Esophagus muscularis mucosa (tissue), 4 donors: ENCODE data around the gene DUSP7.

ENCODE experiments used
- EP300 ChIP-seq: sonication (generic); formaldehyde crosslinking; IDR thresholded peaks from one replicate; pipeline ENCODE4 v1.6.1; 2017; ENCODE audit warnings: antibody characterized with exemption
- POLR2A ChIP-seq: fragments of 450-650 bp; IDR thresholded peaks from one replicate; pipeline ENCODE4 v1.6.1; 2017; ENCODE audit warnings: antibody characterized with exemption, moderate library complexity, mild to moderate bottlenecking, low read depth
- TF ChIP-seq, protein P1 (sequence below), 3 experiments: fragments of 200-600 bp in 2 of 3; fragments of 450-650 bp in 1 of 3; sonication (generic) in 2 of 3; IDR thresholded peaks; one replicate each; pipeline ENCODE4 v1.5.1; 2017 to 2019; ENCODE audit warnings: antibody characterized with exemption in 3 of 3, mild to moderate bottlenecking in 2 of 3, moderate library complexity in 1 of 3

DNA sequence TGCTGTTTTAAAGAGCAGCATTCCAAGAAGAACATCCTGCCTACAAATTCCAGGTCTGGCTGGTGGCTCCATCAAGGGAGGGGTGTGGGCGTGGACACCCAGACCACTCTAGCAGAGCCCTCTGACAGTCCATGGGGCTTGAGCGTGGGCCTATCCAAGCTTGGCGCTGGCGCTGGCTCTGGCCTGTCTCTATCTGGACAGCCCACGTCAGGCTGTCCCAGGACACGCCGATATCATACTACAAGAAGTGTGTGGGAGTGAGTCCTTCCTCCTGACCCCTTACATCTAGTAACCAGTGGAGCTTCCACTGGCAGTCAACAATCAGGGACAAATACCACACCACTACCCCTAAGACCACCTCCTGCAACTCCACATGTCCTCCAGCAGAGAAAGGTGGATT, 17.1 kb upstream of the DUSP7 start:
- TF ChIP-seq, protein P1, sequence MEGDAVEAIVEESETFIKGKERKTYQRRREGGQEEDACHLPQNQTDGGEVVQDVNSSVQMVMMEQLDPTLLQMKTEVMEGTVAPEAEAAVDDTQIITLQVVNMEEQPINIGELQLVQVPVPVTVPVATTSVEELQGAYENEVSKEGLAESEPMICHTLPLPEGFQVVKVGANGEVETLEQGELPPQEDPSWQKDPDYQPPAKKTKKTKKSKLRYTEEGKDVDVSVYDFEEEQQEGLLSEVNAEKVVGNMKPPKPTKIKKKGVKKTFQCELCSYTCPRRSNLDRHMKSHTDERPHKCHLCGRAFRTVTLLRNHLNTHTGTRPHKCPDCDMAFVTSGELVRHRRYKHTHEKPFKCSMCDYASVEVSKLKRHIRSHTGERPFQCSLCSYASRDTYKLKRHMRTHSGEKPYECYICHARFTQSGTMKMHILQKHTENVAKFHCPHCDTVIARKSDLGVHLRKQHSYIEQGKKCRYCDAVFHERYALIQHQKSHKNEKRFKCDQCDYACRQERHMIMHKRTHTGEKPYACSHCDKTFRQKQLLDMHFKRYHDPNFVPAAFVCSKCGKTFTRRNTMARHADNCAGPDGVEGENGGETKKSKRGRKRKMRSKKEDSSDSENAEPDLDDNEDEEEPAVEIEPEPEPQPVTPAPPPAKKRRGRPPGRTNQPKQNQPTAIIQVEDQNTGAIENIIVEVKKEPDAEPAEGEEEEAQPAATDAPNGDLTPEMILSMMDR (IDR thresholded peaks at IDR 0.05), result no peak
- TF ChIP-seq POLR2A (no peak), EP300 (no peak)
